Activated T-cell treated with anti-CD3 and anti-CD28 coated beads for 24 hours (primary cell): ENCODE measurements around the gene DISC1.
"Not testable (repeated sequence)": the region's sequence is repeated elsewhere in the genome, so short reads cannot be mapped to it uniquely, and the experiment has no call there.

Experiments
- DNase-seq: peaks from one replicate; pipeline ENCODE4 v3.0.0-alpha.2; 2020; ENCODE audit warnings: low read depth

Gene DISC1

GRCh38 chr1:231931146-231931545 lies 304.6 kb downstream of the DISC1 start:
- no peak for DNase-seq

- peak; percentile 28 for DNase-seq
These were observed 305.4 kb downstream of the DISC1 start for GRCh38 chr1:231931846-231932454.

- DNase-seq: no peak
These were observed 307.4 kb downstream of the DISC1 start for GRCh38 chr1:231933711-231934626.

GRCh38 chr1:231934797-231935196 lies 308.2 kb downstream of the DISC1 start:
- no peak for DNase-seq

GRCh38 chr1:231935856-231936255 lies 309.3 kb downstream of the DISC1 start:
- DNase-seq: no peak

- DNase-seq: no peak
These were observed 310.6 kb downstream of the DISC1 start for GRCh38 chr1:231936983-231937775.

- no peak for DNase-seq
These were observed 311.6 kb downstream of the DISC1 start for GRCh38 chr1:231938211-231938610.

GRCh38 chr1:231938711-231939110 lies 312.1 kb downstream of the DISC1 start:
- DNase-seq: no peak

- DNase-seq: no peak
These were observed 312.5 kb downstream of the DISC1 start for GRCh38 chr1:231939118-231939517.

- DNase-seq: no peak
These were observed 313.5 kb downstream of the DISC1 start for GRCh38 chr1:231940116-231940515.

- no peak for DNase-seq
These were observed 314.1 kb downstream of the DISC1 start for GRCh38 chr1:231940701-231941100.

- no peak for DNase-seq
These were observed 316.5 kb downstream of the DISC1 start for GRCh38 chr1:231943084-231943483.

- not testable (repeated sequence) for DNase-seq
These were observed 321.5 kb downstream of the DISC1 start for GRCh38 chr1:231948102-231948501.

GRCh38 chr1:231949277-231950091 lies 322.9 kb downstream of the DISC1 start:
- no peak for DNase-seq

- no peak for DNase-seq
These were observed 323.9 kb downstream of the DISC1 start for GRCh38 chr1:231950331-231951128.

- DNase-seq: no peak
These were observed 324.8 kb downstream of the DISC1 start for GRCh38 chr1:231951374-231951773.

- no peak for DNase-seq
These were observed 325.6 kb downstream of the DISC1 start for GRCh38 chr1:231952154-231952553.

GRCh38 chr1:231953660-231954059 lies 327.1 kb downstream of the DISC1 start:
- DNase-seq: no peak

GRCh38 chr1:231954751-231955150 lies 328.2 kb downstream of the DISC1 start:
- DNase-seq: no peak

- DNase-seq: no peak
These were observed 330.8 kb downstream of the DISC1 start for GRCh38 chr1:231957359-231957758.

GRCh38 chr1:231958448-231958847 lies 331.9 kb downstream of the DISC1 start:
- DNase-seq: no peak
